Jurkat, Clone E6-1 (cell line): ENCODE data around the gene EHBP1.
A peak's percentile ranks its signal among the peaks of the same experiment; 100 is the strongest.

Experiments
- DNase-seq: peaks from one replicate; pipeline ENCODE4 v3.0.0-alpha.2; 2011; ENCODE audit warnings: low read depth, low spot score
- H3K4me3 ChIP-seq: 2 replicates; pipeline ENCODE4 v1.5.1; 2011; ENCODE audit warnings: mild to moderate bottlenecking, low read length, control low read depth, moderate library complexity

The EHBP1 gene

GRCh38 chr2:62801814-62802523, 96.5 kb downstream of the EHBP1 start:
- H3K4me3 ChIP-seq: no peak overlapping the region; the same call in 1 of the 2 replicates
- peak; percentile 51 for DNase-seq

DNA sequence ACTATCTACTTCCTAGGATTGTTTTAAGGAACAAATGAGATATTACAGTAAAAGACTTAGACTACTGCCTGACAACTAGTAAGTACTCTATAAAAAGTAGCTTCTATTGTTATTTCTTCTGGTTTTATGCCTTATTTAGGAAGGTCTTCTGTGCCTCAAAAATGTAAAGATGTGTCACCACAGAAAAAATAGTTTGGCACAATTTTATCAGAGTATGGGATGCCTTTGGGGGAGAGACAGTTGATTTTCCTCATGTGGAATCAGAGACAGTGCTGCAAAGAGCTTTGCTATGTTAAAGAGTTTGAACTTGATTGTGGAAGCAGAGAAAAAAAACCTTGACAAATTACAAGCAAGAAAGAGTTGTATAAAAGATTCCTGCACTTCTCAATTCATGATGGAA, 98.4 kb downstream of the EHBP1 start:
- DNase-seq: no peak
- H3K4me3 ChIP-seq: no peak overlapping the region

DNA sequence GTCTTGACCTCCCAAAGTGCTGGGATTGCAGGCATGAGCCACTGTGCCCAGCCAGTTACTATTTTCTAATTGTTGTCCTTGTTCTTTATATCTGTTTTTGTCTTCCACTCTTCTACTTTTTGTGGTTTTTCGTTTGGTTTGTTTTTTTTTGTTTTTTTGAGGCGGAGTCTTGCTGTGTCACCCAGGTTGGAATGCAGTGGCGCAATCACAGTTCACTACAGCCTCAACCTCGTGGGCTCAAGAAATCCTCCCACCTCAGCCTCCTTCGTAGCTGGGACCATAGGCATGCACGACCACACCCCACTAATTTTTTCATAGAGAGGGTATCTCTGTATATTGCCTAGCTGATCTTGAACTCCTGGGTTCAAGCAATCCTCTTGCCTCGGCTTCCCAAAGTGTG, 100.7 kb downstream of the EHBP1 start:
- no peak for DNase-seq
- no peak overlapping the region for H3K4me3 ChIP-seq

- no peak overlapping the region for H3K4me3 ChIP-seq
- peak; percentile 28 for DNase-seq
These were observed 103.0 kb downstream of the EHBP1 start for GRCh38 chr2:62808554-62808953.

- DNase-seq: no peak
- H3K4me3 ChIP-seq: no peak overlapping the region
These were observed 105.6 kb downstream of the EHBP1 start for GRCh38 chr2:62811086-62811485.

DNA sequence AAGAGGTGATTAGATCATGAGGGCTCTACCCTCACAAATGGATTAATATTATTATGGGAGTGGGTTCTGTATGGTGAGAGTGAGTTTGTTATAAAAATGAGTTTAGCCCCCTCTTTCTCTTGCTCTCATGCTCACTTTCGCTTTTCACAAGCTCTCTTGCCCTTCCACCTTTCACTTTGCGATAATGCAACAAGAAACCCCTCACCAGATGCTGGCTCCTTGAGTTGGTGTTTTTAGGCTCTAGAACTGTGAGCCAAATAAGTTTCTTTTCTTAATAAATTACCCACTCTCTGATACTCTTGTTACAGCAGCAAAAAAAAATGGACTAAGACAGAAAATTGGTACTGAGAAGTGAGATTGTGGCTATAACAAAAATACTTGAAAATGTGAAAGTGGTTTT, 106.5 kb downstream of the EHBP1 start:
- DNase-seq: no peak
- H3K4me3 ChIP-seq: no peak overlapping the region

DNA sequence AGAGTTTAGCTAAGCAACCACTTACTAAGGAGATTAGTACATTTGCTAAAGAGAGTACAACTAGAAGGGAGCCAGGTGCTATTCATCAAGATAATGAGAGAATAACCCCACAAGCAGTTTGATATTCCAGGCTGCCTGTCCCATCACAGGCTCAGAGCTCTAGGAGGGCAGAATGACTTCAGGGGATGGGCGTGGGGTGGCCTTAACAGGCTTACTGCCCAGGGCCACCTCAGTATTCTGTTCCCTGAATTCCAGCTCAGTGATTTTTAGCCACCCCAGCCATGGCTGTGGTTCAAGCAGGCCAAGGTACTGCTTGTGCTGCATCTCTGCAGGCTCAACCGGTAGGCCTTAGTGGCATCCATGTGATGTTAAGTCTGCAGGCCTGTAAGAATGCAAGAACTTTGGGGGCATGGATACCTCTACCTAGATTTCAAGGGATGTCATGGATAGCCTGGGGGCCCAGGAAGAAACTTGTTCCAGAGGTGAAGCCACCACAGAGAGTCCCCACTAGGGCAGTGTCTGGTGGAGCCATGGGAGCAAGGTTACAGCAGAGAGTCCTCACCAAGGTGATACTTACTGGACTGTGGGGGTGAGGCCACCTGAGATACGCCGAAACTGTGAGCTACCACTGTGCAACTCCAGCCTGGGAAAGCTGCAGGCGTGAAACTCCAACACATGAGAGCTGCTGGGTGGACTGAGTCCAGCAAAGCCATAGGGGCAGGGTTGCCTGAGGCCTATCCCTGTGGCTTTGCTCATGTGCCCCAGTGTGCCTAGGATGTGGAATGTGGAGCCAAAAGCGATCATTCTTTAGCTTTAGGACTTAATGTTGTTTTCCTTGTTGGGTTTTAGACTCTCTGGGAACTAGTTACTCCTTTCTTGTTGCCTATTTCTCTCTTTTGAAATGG, 107.7 kb downstream of the EHBP1 start:
- no peak overlapping the region for H3K4me3 ChIP-seq
- DNase-seq: no peak

DNA sequence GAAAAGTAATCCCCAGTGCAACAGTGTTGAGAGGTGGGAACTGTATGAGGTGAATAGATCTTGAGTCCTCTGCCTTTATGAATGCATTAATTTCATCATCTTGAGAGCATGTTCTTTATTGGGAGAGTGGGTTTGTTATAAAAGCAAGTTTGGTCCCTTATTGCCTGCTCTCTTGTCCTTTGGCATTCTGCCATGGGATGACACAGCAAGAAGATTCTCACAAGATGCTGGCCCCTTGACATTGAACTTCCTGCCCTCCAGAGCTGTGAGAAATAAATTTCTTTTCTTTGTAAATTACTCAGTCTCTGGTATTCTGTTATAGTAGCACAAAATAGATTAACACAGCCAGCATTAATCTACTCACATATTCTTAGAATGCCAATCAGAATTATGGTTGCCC, 108.6 kb downstream of the EHBP1 start:
- H3K4me3 ChIP-seq: no peak overlapping the region
- peak; percentile 24 for DNase-seq

DNA sequence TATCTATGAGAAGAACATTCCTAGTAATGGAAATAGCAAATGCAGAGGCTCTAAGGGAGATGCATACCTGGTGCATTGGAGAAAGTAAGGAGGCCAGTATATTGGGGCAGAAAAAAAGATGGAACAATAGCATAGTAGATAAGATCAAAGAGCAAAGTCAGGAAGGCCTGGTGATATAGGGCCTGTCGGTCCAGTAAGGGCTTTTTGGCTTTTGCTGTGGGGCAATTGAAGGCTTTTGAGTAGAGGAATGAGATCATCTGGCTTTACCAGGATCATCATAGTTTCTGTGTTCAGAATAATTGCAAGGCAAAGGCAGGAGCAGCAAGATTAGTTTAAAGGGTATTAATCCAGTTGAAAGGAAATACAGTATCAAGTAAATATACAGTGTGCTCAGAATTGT, 111.8 kb downstream of the EHBP1 start:
- no peak for DNase-seq
- H3K4me3 ChIP-seq: no peak overlapping the region

DNA sequence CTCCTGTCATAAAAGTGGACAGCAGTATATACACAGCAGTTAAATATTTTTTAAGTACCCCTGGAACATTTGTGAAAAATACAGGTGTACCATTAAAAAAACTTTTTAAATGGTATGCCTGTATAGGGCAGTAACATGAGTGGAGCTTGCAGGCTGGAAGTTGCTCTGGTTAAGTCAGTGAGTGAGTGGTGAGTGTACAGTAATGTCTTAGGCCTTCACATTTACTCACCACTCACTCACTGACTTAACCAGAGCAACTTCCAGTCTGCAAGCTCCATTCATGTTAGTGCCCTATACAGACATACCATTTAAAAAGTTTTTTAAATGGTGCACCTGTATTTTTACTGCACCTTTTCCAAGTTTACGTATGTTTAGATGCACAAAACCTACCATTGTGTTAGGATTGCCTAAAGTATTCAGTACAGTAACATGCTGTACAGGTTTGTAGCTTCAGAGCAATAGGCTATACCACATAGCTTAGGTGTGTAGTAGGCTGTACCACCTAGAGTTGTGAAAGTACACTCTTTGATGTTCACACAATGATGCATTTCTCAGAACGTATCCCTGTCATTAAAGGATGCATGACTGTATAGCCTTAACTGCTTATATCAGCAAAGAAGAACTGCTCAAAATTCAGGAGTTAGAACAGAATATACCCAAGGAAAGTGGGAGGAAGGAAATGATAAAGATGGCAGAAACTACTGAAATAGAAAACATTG, 112.6 kb downstream of the EHBP1 start:
- no peak for DNase-seq
- no peak overlapping the region for H3K4me3 ChIP-seq

DNA sequence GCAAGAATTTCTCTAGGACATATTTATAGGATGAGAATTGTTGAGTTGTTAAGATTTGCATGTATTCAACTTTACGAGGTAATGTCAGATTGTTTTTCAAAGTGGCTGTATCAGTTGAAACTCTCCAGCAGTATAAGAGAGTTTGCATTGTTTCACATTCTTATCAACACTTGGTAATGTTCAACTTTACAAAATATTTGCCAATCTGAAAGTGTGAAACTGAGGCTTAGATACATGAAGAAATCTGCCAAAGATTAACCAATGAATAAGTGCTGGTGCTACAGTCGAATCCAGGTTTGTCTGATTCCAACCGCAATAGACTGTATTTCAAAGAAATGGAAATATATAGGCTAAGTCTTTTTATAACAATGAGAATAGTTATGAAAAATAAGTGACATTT, 117.0 kb downstream of the EHBP1 start:
- no peak overlapping the region for H3K4me3 ChIP-seq
- DNase-seq: no peak

DNA sequence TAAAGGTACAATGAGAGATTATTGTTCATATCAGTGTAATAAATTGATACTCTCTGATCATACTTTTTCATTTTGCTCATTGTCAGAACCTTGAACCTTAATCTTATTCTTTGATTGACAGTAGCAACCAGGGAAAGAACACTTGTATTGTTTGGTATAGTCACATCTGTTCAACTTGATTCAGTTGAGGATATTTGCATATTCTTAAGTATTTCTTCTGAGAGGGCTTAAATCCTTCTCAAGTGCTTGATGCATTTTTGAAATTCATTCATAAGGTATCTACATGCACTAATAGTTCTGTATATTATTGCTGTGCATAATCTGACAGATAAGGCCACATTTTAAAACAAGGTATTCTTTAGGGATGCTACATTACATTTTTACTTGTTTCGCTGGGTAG, 118.9 kb downstream of the EHBP1 start:
- H3K4me3 ChIP-seq: no peak overlapping the region
- DNase-seq: no peak

GRCh38 chr2:62826141-62826540, 120.6 kb downstream of the EHBP1 start:
- no peak overlapping the region for H3K4me3 ChIP-seq
- DNase-seq: no peak

- no peak for DNase-seq
- no peak overlapping the region for H3K4me3 ChIP-seq
These were observed 121.6 kb downstream of the EHBP1 start for GRCh38 chr2:62826953-62827675.

- no peak for DNase-seq
- H3K4me3 ChIP-seq: no peak overlapping the region
These were observed 126.2 kb downstream of the EHBP1 start for GRCh38 chr2:62831729-62832128.

- H3K4me3 ChIP-seq: no peak overlapping the region
- DNase-seq: no peak
These were observed 139.0 kb downstream of the EHBP1 start for GRCh38 chr2:62844311-62845090.

DNA sequence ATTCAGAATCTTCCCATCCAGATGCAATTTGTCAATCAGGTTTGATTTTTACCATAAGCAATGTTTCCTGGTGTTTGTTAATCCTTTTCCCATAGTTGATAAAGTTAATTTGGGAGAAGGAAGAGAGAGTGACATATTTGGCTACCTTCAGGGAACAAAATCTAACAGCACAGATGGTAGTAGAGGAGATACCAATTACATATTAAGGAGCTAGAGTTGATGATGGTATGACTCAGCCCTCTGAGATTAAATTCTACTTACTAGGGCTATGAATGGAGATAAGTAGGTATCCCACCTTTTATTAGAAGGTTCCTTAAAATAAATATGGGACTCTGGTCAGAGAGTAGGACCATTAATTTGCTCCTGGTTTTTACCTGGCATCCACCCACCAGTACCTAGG, 139.7 kb downstream of the EHBP1 start:
- H3K4me3 ChIP-seq: no peak overlapping the region
- DNase-seq: no peak

DNA sequence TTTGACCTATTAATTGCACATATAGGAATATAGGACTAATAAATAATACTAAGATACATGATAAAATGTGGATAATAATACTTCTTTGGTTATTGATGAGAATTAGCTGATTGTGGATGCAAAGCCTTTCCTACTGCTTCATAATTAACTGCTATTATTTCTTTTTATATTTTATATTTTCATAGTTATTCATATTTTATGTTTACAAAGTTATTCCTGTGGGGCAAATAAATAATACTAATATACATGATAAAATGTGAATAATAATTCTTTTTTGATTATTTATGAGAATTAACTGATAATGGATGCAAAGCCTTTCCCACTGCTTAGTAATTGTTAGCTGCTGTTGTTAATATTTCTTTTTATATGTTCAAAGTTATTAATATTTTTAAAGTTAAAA, 146.7 kb downstream of the EHBP1 start:
- H3K4me3 ChIP-seq: no peak overlapping the region
- no peak for DNase-seq
